Transverse colon (tissue), 4 donors: Measurements from ENCODE around the gene NEURL1B. TPM values are rescaled to one million over a fixed set of nuclear protein-coding genes. Genes with fewer than 3 reads are reported as not detected.
A peak's percentile ranks its signal among the peaks of the same experiment; 100 is the strongest.

Experiments used
- DNase-seq: peaks from one replicate; pipeline ENCODE4 v3.0.0-alpha.2; 2019
- H3K27ac ChIP-seq, 4 donors: fragments of 200-600 bp; sonication (generic); 2 replicates each; pipeline ENCODE4 v1.5.1; 2016 to 2018; ENCODE audit warnings: inconsistent platforms in 4 of 4
- H3K27me3 ChIP-seq: fragments of 200-600 bp; sonication (generic); 2 replicates; pipeline ENCODE4 v1.5.1; 2017; ENCODE audit warnings: inconsistent platforms
- H3K36me3 ChIP-seq, 4 donors: fragments of 200-600 bp; sonication (generic); 2 replicates each; pipeline ENCODE4 v1.5.1; 2017 to 2019; ENCODE audit warnings: inconsistent platforms in 4 of 4
- H3K4me1 ChIP-seq, 4 donors: fragments of 200-600 bp; sonication (generic); 2 replicates each; pipeline ENCODE4 v1.5.1; 2017 to 2020; ENCODE audit warnings: inconsistent platforms in 4 of 4
- H3K4me3 ChIP-seq, 4 donors: fragments of 200-600 bp; sonication (generic); 1 replicate in 1 of 4; 2 replicates in 3 of 4; pipeline versions ENCODE4 v1.5.1 to v1.6.1; 2017 to 2019; ENCODE audit warnings: inconsistent platforms in 4 of 4
- H3K9me3 ChIP-seq, 2 donors: fragments of 200-600 bp; sonication (generic); 2 replicates each; pipeline ENCODE4 v1.5.1; 2017 to 2019; ENCODE audit warnings: inconsistent platforms in 2 of 2
- EP300 ChIP-seq: sonication (generic); formaldehyde crosslinking; IDR thresholded peaks from one replicate; pipeline ENCODE4 v1.6.1; 2017; ENCODE audit warnings: antibody characterized with exemption, low read depth
- POLR2A ChIP-seq: fragments of 450-650 bp; IDR thresholded peaks from one replicate; pipeline ENCODE4 v1.6.1; 2016; ENCODE audit warnings: antibody characterized with exemption, mild to moderate bottlenecking, moderate library complexity
- POLR2AphosphoS5 ChIP-seq, 3 donors: sonication (generic); formaldehyde crosslinking; IDR thresholded peaks; one replicate each; pipeline ENCODE4 v1.6.1; 2016; ENCODE audit warnings: antibody characterized with exemption in 3 of 3
- WGBS, 2 donors: methylation state at CpG; one replicate each; pipeline ENCODE4 v1.1.5; 2018; ENCODE audit warnings: low coverage in 1 of 2; 5-methylcytosine and 5-hydroxymethylcytosine counted together
- in situ Hi-C, 4 donors: fragments of 200-750 bp; cut with MboI; loops; one replicate each; pipeline versions ENCODE4 v1.15.0 to v1.15.1; 2017; ENCODE audit warnings: low sequenced_read_pairs in 3 of 4, low pct_ligation_motif_present in 1 of 4, low pct_unique_long_range_greater_than_20kb in 1 of 4
- intact Hi-C: fragments of 100-400 bp; cut with DNase I; formaldehyde crosslinking; loops from one replicate; pipeline ENCODE4 v1.15.1; 2023; ENCODE audit warnings: low total_unique reads
- total RNA-seq, 4 donors: library from RNA; depleted of rRNA; stranded (reverse); fragments of >200 nt; gene quantifications; one replicate each; pipeline ENCODE4 v1.1.0, GENCODE V29; 2016
- TF ChIP-seq, protein P1 (sequence below), 5 experiments: fragments of 200-600 bp in 3 of 5; fragments of 450-650 bp in 2 of 5; sonication (generic) in 3 of 5; IDR thresholded peaks; 1 replicate in 2 of 5; 2 replicates in 3 of 5; pipeline ENCODE4 v1.5.1; 2016 to 2017; ENCODE audit warnings: antibody characterized with exemption in 5 of 5, inconsistent platforms in 3 of 5, mild to moderate bottlenecking in 2 of 5, moderate library complexity in 1 of 5

NEURL1B gene
- total RNA-seq, 4 donors from 2014 or later: 74.6 to 168 (median 94.5) TPM

- WGBS, 2 donors: 58 to 100% methylated on average over 1 to 8 of the region's 8 CpGs
- no peak overlapping the region for H3K4me3 ChIP-seq
- H3K4me1 ChIP-seq: peaks cover 5 to 25% (median 7%) of the 10 kb centered on the region in 4 donors
- peaks cover 20% of the 10 kb centered on the region for H3K27me3 ChIP-seq
- H3K27ac ChIP-seq: no peak overlapping the region
- no peaks in the 10 kb centered on the region for H3K9me3 ChIP-seq
- intact Hi-C loops (loop anchor here (2.0 to 10.0 kb wide), 2 partner anchors 152 to 220 kb away; no protein-coding TSS in a partner anchor), in situ Hi-C loops (loop anchor here in 3 of 4 donors (5.0 to 25.0 kb wide), 3 partner anchors 220 to 425 kb away; partner anchors contain the start of gene BNIP1 (in 2 of the 3))
- H3K36me3 ChIP-seq: no peaks in the 10 kb centered on the region
- TF ChIP-seq POLR2AphosphoS5 (IDR thresholded peaks at IDR 0.05) (no peak), EP300 (no peak), POLR2A (no peak)
- TF ChIP-seq, protein P1, sequence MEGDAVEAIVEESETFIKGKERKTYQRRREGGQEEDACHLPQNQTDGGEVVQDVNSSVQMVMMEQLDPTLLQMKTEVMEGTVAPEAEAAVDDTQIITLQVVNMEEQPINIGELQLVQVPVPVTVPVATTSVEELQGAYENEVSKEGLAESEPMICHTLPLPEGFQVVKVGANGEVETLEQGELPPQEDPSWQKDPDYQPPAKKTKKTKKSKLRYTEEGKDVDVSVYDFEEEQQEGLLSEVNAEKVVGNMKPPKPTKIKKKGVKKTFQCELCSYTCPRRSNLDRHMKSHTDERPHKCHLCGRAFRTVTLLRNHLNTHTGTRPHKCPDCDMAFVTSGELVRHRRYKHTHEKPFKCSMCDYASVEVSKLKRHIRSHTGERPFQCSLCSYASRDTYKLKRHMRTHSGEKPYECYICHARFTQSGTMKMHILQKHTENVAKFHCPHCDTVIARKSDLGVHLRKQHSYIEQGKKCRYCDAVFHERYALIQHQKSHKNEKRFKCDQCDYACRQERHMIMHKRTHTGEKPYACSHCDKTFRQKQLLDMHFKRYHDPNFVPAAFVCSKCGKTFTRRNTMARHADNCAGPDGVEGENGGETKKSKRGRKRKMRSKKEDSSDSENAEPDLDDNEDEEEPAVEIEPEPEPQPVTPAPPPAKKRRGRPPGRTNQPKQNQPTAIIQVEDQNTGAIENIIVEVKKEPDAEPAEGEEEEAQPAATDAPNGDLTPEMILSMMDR (IDR thresholded peaks at IDR 0.05): no peak
- DNase-seq: no peak
Observed at GRCh38 chr5:172712610-172713009, 71.5 kb downstream of the NEURL1B start.

GRCh38 chr5:172713113-172713808 is 72.2 kb downstream of the NEURL1B start:
- H3K36me3 ChIP-seq: no peaks in the 10 kb centered on the region
- in situ Hi-C loops: loop anchor here in 3 of 4 donors (5.0 to 25.0 kb wide), 3 partner anchors 219 to 424 kb away; partner anchors contain the start of gene BNIP1 (in 2 of the 3)
- H3K4me3 ChIP-seq: no peak overlapping the region
- peaks cover 13% of the 10 kb centered on the region for H3K27me3 ChIP-seq
- no peaks in the 10 kb centered on the region for H3K9me3 ChIP-seq
- 1% methylated on average over 15 of the region's 15 CpGs; no CpG with 5 or more reads in 1 of the 2 donors for WGBS, 2 donors
- peaks cover 5 to 25% (median 7%) of the 10 kb centered on the region in 4 donors for H3K4me1 ChIP-seq
- DNase-seq: peak; percentile 57
- TF ChIP-seq, protein P1 (IDR thresholded peaks at IDR 0.05): peak; percentile 90 to 94 (median 93)
- no peak for TF ChIP-seq POLR2AphosphoS5 (IDR thresholded peaks at IDR 0.05)
- TF ChIP-seq POLR2A: no peak
- intact Hi-C loops: loop anchor here (2.0 to 10.0 kb wide), 2 partner anchors 152 to 220 kb away; no protein-coding TSS in a partner anchor
- H3K27ac ChIP-seq: no peak overlapping the region

DNA sequence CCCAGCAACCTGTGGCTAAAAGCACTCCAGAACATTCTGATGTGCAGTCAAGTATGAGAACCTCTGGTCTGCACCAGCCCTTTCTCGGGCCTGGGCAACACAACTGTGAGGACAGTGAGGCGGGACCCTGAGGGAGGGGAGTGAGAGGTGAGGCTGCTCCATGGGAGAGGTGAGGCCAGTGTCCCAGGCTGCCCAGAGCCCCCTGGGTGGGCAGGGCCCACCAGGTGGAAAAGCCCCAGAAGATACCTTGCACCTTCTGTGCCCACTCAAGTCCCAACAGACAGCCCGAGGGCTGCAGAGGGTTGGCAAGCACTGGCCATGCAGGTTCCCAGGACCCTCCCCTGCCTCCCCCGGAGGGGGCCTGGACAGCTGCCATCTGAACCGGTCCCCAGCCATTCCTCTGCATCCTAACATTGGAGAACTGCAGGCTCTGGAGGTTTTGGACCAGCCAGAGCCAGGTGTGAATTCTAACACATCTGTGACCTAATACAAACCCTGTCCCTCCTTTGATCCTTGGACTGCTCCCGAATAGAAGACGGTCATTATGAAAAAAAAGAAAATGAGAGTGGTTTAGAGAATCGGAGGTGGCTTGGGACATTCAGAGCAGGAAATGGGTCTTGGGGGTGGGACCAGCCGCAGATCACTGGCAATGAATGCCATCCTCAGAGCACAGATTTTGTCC is 72.9 kb downstream of the NEURL1B start:
- WGBS, 2 donors: 25 to 50% methylated on average over 2 to 7 of the region's 9 CpGs
- H3K36me3 ChIP-seq: no peaks in the 10 kb centered on the region
- H3K9me3 ChIP-seq: no peaks in the 10 kb centered on the region
- H3K4me3 ChIP-seq: no peak overlapping the region
- DNase-seq: no peak
- in situ Hi-C loops (loop anchor here in 3 of 4 donors (5.0 to 25.0 kb wide), 3 partner anchors 218 to 423 kb away; partner anchors contain the start of gene BNIP1 (in 2 of the 3)), intact Hi-C loops (loop anchor here (2.0 to 10.0 kb wide), 2 partner anchors 151 to 219 kb away; no protein-coding TSS in a partner anchor)
- no peak for TF ChIP-seq POLR2A
- TF ChIP-seq, protein P1 (IDR thresholded peaks at IDR 0.05): no peak
- no peak for TF ChIP-seq EP300
- no peak for TF ChIP-seq POLR2AphosphoS5 (IDR thresholded peaks at IDR 0.05)
- peaks cover 9% of the 10 kb centered on the region for H3K27me3 ChIP-seq
- peaks cover 5 to 25% (median 7%) of the 10 kb centered on the region in 4 donors for H3K4me1 ChIP-seq
- H3K27ac ChIP-seq: peak overlapping the region in 1 of 4 donors; percentile 50
